ENCODE data around the gene CALML6. TPM values are rescaled to one million over a fixed set of nuclear protein-coding genes. Genes with fewer than 3 reads are reported as not detected.

The CALML6 gene
- polyA plus RNA-seq, 3 donors = 0.24 TPM; not detected in 2

GRCh38 chr1:1869469-1869868 is 45.6 kb upstream of the CALML6 start:
- peaks cover 2 to 18% of the 10 kb centered on the region in 2 donors for H3K36me3 ChIP-seq (replicated peaks in 1 of 2; ENCODE audit: control insufficient read depth in 1 of 2, insufficient read depth in 2 of 2, low read length in 2 of 2)
- TF ChIP-seq CTCF (IDR thresholded peaks at IDR 0.05) = peak; percentile 10
- peak; percentile 52 to 76 (median 71) for DNase-seq
- WGBS (ENCODE audit: insufficient coverage) = no CpG with 5 or more reads among the region's 4 CpGs
- peak overlapping the region; percentile 45 to 60 for H3K4me3 Mint-ChIP-seq
- peaks cover 64% of the 10 kb centered on the region for H3K4me1 Mint-ChIP-seq
- intact Hi-C loops (cut with micrococcal nuclease) = no loop called here
- no peaks in the 10 kb centered on the region for H3K27me3 ChIP-seq (ENCODE audit: control insufficient read depth in 2 of 2, insufficient read depth in 2 of 2, low read length in 2 of 2)
- no peak overlapping the region for H3K9ac ChIP-seq (ENCODE audit: insufficient read depth, low read length, poor library complexity, severe bottlenecking)
- H2AFZ ChIP-seq (ENCODE audit: insufficient read depth, low read depth, low read length, poor library complexity, severe bottlenecking) = no peak overlapping the region
- peaks cover 31 to 53% of the 10 kb centered on the region in 2 donors for H3K4me1 ChIP-seq (ENCODE audit: control insufficient read depth in 1 of 2, insufficient read depth in 2 of 2, low read length in 2 of 2)
- H3K79me2 ChIP-seq (ENCODE audit: insufficient read depth, low read length) = peaks cover 100% of the 10 kb centered on the region
- peak overlapping the region; percentile 26 to 71 for H3K27ac ChIP-seq (ENCODE audit: low read depth in 1 of 2, low read length in 2 of 2)
- H3K27me3 Mint-ChIP-seq (ENCODE audit: low read depth in 3 of 3) = no peaks in the 10 kb centered on the region
- H3K27ac Mint-ChIP-seq = peak overlapping the region; percentile 88 to 94 (median 92)
- H3K4me2 ChIP-seq (replicated peaks; ENCODE audit: extremely low read depth, low read length, poor library complexity, severe bottlenecking) = peak overlapping the region; percentile 55
- no peaks in the 10 kb centered on the region for H3K9me3 ChIP-seq (replicated peaks in 1 of 2; ENCODE audit: control insufficient read depth in 1 of 2, insufficient read depth in 1 of 2, low read length in 2 of 2)
- no peaks in the 10 kb centered on the region for H3K9me3 Mint-ChIP-seq
- H3K36me3 Mint-ChIP-seq = peaks cover 9 to 21% of the 10 kb centered on the region in 2 donors
- H3K4me3 ChIP-seq (replicated peaks in 1 of 3; ENCODE audit: low read depth in 2 of 3, low read length in 3 of 3) = peak overlapping the region in 1 of 3 experiments; percentile 42
- peaks cover 100% of the 10 kb centered on the region for H4K20me1 ChIP-seq (ENCODE audit: insufficient read depth, low read length)

GRCh38 chr1:1872329-1872994 is 42.6 kb upstream of the CALML6 start:
- no peak for TF ChIP-seq CTCF (IDR thresholded peaks at IDR 0.05)
- H3K36me3 ChIP-seq (replicated peaks in 1 of 2; ENCODE audit: control insufficient read depth in 1 of 2, insufficient read depth in 2 of 2, low read length in 2 of 2) = peaks cover 12 to 41% of the 10 kb centered on the region in 2 donors
- peaks cover 100% of the 10 kb centered on the region for H4K20me1 ChIP-seq (ENCODE audit: insufficient read depth, low read length)

More at GRCh38 chr1:1872329-1872994, 42.6 kb upstream of the CALML6 start:
- H3K9me3 Mint-ChIP-seq = no peaks in the 10 kb centered on the region
- peaks cover 23 to 40% of the 10 kb centered on the region in 2 donors for H3K36me3 Mint-ChIP-seq
- no peaks in the 10 kb centered on the region for H3K9me3 ChIP-seq (replicated peaks in 1 of 2; ENCODE audit: control insufficient read depth in 1 of 2, insufficient read depth in 1 of 2, low read length in 2 of 2)
- H3K4me3 Mint-ChIP-seq = no peak overlapping the region
- H3K4me3 ChIP-seq (replicated peaks in 1 of 3; ENCODE audit: low read depth in 2 of 3, low read length in 3 of 3) = no peak overlapping the region
- H3K27me3 ChIP-seq (ENCODE audit: control insufficient read depth in 2 of 2, insufficient read depth in 2 of 2, low read length in 2 of 2) = no peaks in the 10 kb centered on the region
- 92% methylated on average over 9 of the region's 11 CpGs for WGBS (ENCODE audit: insufficient coverage)
- H3K27me3 Mint-ChIP-seq (ENCODE audit: low read depth in 3 of 3) = no peaks in the 10 kb centered on the region
- peaks cover 100% of the 10 kb centered on the region for H3K79me2 ChIP-seq (ENCODE audit: insufficient read depth, low read length)
- peak overlapping the region in 6 of 7 donors; percentile 13 to 80 (median 54) for H3K27ac Mint-ChIP-seq
- peaks cover 25 to 40% of the 10 kb centered on the region in 2 donors for H3K4me1 ChIP-seq (ENCODE audit: control insufficient read depth in 1 of 2, insufficient read depth in 2 of 2, low read length in 2 of 2)
- H3K4me2 ChIP-seq (replicated peaks; ENCODE audit: extremely low read depth, low read length, poor library complexity, severe bottlenecking) = no peak overlapping the region
- peak overlapping the region in 1 of 2 donors; percentile 68 for H3K27ac ChIP-seq (ENCODE audit: low read depth in 1 of 2, low read length in 2 of 2)
- H3K9ac ChIP-seq (ENCODE audit: insufficient read depth, low read length, poor library complexity, severe bottlenecking) = no peak overlapping the region
- H3K4me1 Mint-ChIP-seq = peaks cover 56% of the 10 kb centered on the region
- no peak for DNase-seq
- intact Hi-C loops (cut with micrococcal nuclease) = no loop called here
- H2AFZ ChIP-seq (ENCODE audit: insufficient read depth, low read depth, low read length, poor library complexity, severe bottlenecking) = no peak overlapping the region

Measured in CD14-positive monocyte (primary cell).